Measurements from ENCODE around the gene LYZ.
"Not testable (repeated sequence)": the region's sequence is repeated elsewhere in the genome, so short reads cannot be mapped to it uniquely, and the experiment has no call there.

DNA sequence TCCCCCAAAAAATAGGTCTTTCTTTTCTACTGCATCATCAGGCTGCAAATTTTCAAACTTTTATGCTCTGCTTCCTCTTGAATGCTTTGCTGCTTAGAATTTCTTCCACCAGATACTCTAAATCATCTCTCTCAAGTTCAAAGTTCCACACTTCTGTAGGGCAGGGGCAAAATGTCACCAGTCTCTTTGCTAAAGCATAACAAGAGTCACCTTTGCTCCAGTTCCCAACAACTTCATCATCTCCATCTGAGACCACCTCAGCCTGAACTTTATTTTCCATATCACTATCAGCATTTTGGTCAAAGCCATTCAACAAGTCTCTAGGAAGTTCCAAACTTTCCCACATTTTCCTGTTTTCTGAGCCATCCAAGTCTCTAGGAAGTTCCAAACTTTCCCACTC is 31.4 kb upstream of the LYZ start:
- TF ChIP-seq, protein P1, sequence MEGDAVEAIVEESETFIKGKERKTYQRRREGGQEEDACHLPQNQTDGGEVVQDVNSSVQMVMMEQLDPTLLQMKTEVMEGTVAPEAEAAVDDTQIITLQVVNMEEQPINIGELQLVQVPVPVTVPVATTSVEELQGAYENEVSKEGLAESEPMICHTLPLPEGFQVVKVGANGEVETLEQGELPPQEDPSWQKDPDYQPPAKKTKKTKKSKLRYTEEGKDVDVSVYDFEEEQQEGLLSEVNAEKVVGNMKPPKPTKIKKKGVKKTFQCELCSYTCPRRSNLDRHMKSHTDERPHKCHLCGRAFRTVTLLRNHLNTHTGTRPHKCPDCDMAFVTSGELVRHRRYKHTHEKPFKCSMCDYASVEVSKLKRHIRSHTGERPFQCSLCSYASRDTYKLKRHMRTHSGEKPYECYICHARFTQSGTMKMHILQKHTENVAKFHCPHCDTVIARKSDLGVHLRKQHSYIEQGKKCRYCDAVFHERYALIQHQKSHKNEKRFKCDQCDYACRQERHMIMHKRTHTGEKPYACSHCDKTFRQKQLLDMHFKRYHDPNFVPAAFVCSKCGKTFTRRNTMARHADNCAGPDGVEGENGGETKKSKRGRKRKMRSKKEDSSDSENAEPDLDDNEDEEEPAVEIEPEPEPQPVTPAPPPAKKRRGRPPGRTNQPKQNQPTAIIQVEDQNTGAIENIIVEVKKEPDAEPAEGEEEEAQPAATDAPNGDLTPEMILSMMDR (conservative IDR thresholded peaks at IDR 0.05 in 1 of 2, IDR thresholded peaks at IDR 0.05 in 1 of 2; ENCODE audit: extremely low read depth in 1 of 2, insufficient read depth in 1 of 2, low read depth in 1 of 2, low read length in 2 of 2), result not testable (repeated sequence)
- TF ChIP-seq EZH2 (IDR thresholded peaks at IDR 0.05; ENCODE audit: borderline replicate concordance, low read length), result not testable (repeated sequence)
